Colonic mucosa (tissue), 4 donors: ENCODE data around the gene CDH26. TPM values are rescaled to one million over a fixed set of nuclear protein-coding genes. Genes with fewer than 3 reads are reported as not detected.

Experiments
- DNase-seq: peaks from one replicate; pipeline ENCODE4 v3.0.0-alpha.2; 2020
- H3K27ac ChIP-seq: fragments of 200-600 bp; one replicate; pipeline ENCODE4 v1.8.0; 2021
- H3K27me3 ChIP-seq: fragments of 200-600 bp; one replicate; pipeline ENCODE4 v1.8.0; 2021
- H3K36me3 ChIP-seq: fragments of 200-600 bp; one replicate; pipeline ENCODE4 v1.8.0; 2021
- H3K4me1 ChIP-seq: fragments of 200-600 bp; one replicate; pipeline ENCODE4 v1.8.0; 2021; ENCODE audit warnings: mild to moderate bottlenecking
- H3K4me3 ChIP-seq: fragments of 200-600 bp; one replicate; pipeline ENCODE4 v1.8.0; 2021
- H3K9ac ChIP-seq, 2 donors: one replicate each; pipeline ENCODE4 v1.7.0; 2013; ENCODE audit warnings: control low read depth in 2 of 2, low read depth in 2 of 2, low read length in 2 of 2
- H3K9me3 ChIP-seq: fragments of 200-600 bp; one replicate; pipeline ENCODE4 v1.8.0; 2021
- intact Hi-C: fragments of 100-400 bp; cut with DNase I; formaldehyde crosslinking; loops from one replicate; pipeline ENCODE4 v1.14.1; 2022
- total RNA-seq, 2 donors: library from RNA; stranded (reverse); fragmentation: NEBNext Ultra II Directional in 1 of 2; extraction: Animal tissue kit (Norgen Biotek cat#: 25700) in 1 of 2; gene quantifications; one replicate each; pipeline ENCODE4 v1.2.1, GENCODE V29; 2021
- TF ChIP-seq, protein P1 (sequence below): fragments of 200-600 bp; IDR thresholded peaks from one replicate; pipeline ENCODE4 v1.8.0; 2022; ENCODE audit warnings: antibody characterized with exemption, mild to moderate bottlenecking
- donor health status: healthy.
- donor health status: DM: no; HTN: no; CAD: no.
- donor health status: DM: no; HTN: no; CAD: no.

Gene CDH26
- total RNA-seq, 2 donors from 2014 or later = 0.27 to 0.45 TPM

- Histone ChIP-seq H3K36me3 (no peaks in the 10 kb centered on the region), H3K4me3 (no peak overlapping the region), H3K9me3 (no peaks in the 10 kb centered on the region), H3K27me3 (no peaks in the 10 kb centered on the region), H3K27ac (no peak overlapping the region), H3K4me1 (no peaks in the 10 kb centered on the region), H3K9ac (no peak overlapping the region)
- no peak for DNase-seq
- TF ChIP-seq, protein P1, sequence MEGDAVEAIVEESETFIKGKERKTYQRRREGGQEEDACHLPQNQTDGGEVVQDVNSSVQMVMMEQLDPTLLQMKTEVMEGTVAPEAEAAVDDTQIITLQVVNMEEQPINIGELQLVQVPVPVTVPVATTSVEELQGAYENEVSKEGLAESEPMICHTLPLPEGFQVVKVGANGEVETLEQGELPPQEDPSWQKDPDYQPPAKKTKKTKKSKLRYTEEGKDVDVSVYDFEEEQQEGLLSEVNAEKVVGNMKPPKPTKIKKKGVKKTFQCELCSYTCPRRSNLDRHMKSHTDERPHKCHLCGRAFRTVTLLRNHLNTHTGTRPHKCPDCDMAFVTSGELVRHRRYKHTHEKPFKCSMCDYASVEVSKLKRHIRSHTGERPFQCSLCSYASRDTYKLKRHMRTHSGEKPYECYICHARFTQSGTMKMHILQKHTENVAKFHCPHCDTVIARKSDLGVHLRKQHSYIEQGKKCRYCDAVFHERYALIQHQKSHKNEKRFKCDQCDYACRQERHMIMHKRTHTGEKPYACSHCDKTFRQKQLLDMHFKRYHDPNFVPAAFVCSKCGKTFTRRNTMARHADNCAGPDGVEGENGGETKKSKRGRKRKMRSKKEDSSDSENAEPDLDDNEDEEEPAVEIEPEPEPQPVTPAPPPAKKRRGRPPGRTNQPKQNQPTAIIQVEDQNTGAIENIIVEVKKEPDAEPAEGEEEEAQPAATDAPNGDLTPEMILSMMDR = no peak
- intact Hi-C loops = loop anchor here (5.0 kb wide), 1 partner anchor 100 kb away; no protein-coding TSS in a partner anchor
Measured at GRCh38 chr20:60052322-60052721, 94.1 kb downstream of the CDH26 start.

- Histone ChIP-seq H3K27ac (no peak overlapping the region), H3K4me3 (no peak overlapping the region), H3K9me3 (no peaks in the 10 kb centered on the region), H3K4me1 (no peaks in the 10 kb centered on the region), H3K36me3 (no peaks in the 10 kb centered on the region), H3K9ac (no peak overlapping the region), H3K27me3 (no peaks in the 10 kb centered on the region)
- TF ChIP-seq, protein P1 = no peak
- no peak for DNase-seq
- intact Hi-C loops = loop anchor here (5.0 kb wide), 1 partner anchor 101 kb away; no protein-coding TSS in a partner anchor
Measured at GRCh38 chr20:60053125-60053817, 95.0 kb downstream of the CDH26 start.

DNA sequence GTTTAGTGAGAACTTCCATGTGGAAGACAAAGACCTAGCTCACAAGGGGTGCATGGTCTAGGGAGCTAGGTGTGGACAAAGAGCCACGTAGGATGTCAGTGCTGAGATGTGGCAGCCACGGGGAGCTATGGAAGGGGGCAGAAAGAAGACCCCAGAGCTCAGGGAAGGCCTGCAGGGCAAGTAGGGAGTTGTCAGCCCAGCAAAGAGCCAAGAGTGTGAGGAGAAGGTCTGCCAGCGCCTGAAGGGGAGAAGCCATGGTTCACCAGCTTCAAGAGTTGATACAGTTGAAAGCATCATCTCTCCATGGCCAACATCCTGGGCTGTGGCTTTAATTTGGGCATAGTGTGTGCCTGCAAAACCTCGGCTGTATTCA, 95.6 kb downstream of the CDH26 start:
- no peaks in the 10 kb centered on the region for H3K27me3 ChIP-seq
- no peak overlapping the region for H3K27ac ChIP-seq
- TF ChIP-seq, protein P1 = no peak
- no peaks in the 10 kb centered on the region for H3K4me1 ChIP-seq
- DNase-seq = no peak
- no peak overlapping the region for H3K4me3 ChIP-seq
- no peak overlapping the region for H3K9ac ChIP-seq
- no peaks in the 10 kb centered on the region for H3K36me3 ChIP-seq
- intact Hi-C loops = loop anchor here (5.0 kb wide), 1 partner anchor 102 kb away; no protein-coding TSS in a partner anchor
- H3K9me3 ChIP-seq = no peaks in the 10 kb centered on the region

- Histone ChIP-seq H3K9ac (no peak overlapping the region), H3K36me3 (no peaks in the 10 kb centered on the region), H3K27ac (no peak overlapping the region), H3K27me3 (no peaks in the 10 kb centered on the region), H3K9me3 (no peaks in the 10 kb centered on the region), H3K4me3 (no peak overlapping the region), H3K4me1 (no peaks in the 10 kb centered on the region)
- intact Hi-C loops = loop anchor here (5.0 kb wide), 2 partner anchors 103 to 207 kb away; no protein-coding TSS in a partner anchor
- DNase-seq = no peak
- TF ChIP-seq, protein P1 = no peak
Measured at GRCh38 chr20:60054716-60055634, 96.8 kb downstream of the CDH26 start.

DNA sequence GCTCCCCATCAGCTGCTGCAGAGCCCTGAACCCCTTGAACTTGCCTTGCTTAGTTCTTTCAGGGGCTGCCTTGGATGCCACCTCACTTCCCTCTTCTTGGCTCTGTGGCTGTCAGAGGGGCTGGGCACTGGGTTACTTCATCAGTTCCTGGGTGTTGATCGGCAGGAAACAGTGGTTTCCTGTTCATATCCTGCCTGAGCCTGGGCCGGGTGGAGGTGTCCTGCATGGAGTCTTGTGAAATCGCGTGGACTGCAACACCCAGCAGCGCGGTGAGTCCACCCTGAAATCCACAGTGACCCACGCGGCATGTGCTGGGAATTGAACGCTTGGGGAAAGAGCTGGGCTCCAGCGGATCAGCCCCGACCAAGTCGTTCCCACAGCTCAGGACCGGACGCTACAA, 97.5 kb downstream of the CDH26 start:
- DNase-seq = no peak
- H3K36me3 ChIP-seq = no peaks in the 10 kb centered on the region
- intact Hi-C loops = loop anchor here (5.0 kb wide), 1 partner anchor 207 kb away; no protein-coding TSS in a partner anchor
- no peak overlapping the region for H3K27ac ChIP-seq
- no peak overlapping the region for H3K9ac ChIP-seq
- H3K27me3 ChIP-seq = no peaks in the 10 kb centered on the region
- TF ChIP-seq, protein P1 = no peak
- H3K9me3 ChIP-seq = no peaks in the 10 kb centered on the region
- no peak overlapping the region for H3K4me3 ChIP-seq
- H3K4me1 ChIP-seq = no peaks in the 10 kb centered on the region
